NCI-H1105 (cell line): Measurements from ENCODE around the gene BLACAT1.
"Not testable (repeated sequence)": the region's sequence is repeated elsewhere in the genome, so short reads cannot be mapped to it uniquely, and the experiment has no call there.

Source experiments
- DNase-seq: peaks from one replicate; lab custom pipeline; 2025; lab: John Stamatoyannopoulos, UW

BLACAT1 gene

DNA sequence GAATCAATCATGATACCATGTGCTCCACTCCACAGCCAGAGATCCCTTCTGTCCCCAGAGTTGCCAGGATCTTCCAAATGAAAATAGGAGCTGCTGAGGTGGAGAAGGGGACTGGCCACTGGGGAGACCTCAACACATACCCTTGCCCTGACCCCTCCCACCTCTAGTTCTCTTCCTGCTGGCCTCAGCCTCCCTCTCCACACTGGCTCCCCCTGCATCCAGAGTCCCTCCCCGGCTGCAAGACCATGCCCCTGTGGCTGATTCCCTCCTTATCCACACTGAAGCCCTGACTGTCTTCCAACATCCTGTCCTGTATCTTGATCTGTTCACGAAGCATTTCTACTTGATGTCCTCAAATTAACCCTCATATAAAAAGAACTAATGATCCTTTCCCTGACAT, 27.5 kb upstream of the BLACAT1 start:
- no peak for DNase-seq

DNA sequence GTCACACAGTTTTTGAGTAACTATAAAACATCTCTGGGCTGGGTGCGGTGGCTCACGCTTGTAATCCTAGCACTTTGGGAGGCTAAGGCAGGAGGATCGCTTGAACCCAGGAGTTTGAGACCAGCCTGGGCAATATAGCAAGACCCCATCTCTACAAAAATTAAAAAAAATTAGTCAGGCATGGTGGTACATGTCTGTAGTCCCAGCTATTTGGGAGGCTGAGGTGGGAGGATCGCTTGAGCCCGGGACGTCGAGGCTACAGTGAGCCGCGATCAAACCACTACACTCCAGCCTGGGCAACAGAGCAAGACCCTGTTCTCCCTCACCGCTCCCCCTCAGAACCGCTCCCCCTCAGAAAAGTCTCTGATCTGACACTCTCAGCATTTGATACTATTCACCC, 26.7 kb upstream of the BLACAT1 start:
- not testable (repeated sequence) for DNase-seq

DNA sequence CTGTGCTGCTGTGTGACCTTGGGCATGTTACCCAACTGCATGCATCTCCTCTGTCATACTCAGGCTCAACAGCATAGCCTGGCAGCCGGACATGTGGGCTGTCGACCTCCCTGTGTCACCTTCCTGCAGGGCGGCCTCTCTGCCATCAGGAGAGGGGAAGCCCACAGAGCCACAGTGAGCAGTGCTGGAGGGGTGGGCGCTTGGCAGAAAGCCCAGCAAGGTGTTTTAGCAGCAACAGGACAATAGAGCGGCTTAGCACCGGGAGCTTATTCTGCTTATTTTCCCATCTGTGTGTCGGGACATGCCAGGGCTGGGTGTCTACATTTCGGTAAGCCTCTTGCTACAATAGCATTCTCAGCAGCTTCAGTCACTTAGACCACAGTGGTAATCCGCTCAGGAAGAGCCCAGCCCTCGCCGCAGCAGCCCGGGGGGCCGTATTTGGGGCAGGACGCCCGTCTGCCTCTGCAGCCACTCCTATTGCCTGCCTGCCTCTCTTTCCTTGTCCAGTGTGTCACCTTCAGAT, 25.8 kb upstream of the BLACAT1 start:
- peak; percentile 59 for DNase-seq

DNA sequence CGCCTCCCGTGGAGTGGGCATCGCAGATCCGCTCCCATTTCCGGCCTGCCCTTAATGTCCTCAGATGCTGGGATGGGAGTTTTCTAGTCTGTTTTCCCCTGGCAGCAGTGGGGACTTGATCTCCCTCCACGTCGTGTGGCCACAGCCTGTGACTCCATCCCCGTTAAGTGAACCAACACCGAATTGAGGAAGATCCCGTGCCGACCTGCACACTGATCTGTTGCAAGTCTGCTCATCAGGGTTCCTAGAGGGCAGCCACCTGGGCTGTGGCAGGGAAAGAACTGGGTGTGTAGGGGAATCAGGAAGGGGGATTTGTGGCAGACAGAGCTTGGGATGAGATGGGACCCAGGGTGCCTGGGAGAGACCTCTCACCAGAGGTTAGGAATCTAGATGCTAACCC, 25.4 kb upstream of the BLACAT1 start:
- DNase-seq: no peak

DNA sequence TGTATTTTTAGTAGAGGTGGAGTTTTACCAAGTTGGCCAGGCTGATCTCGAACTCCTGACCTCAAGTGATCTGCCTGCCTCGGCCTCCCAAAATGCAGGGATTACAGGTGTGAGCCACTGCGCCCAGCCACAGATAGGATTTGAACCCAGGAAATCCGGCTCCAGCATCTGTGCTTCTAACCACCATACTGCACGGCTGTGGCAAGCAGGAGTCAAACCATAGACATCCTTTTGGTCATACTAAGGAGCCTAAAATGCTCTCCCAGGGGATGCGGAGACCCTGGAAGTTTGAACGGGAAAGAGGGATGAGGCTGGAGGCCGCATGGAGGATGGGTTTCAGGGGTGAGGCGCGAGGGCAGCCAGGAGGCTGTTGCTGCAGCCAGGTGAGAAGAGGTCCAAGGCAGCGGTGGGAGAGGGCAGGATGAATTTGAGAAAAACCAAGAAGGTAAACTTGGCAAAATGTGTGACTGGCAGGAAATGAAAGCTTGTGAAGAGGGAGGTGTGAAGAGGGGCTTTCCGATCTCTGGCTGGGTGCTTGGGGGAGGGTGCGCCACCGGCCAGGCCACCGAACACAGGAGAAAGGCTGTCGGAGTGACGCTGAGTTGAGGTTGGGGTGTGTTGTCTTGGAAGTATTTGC, 24.6 kb upstream of the BLACAT1 start:
- no peak for DNase-seq

DNA sequence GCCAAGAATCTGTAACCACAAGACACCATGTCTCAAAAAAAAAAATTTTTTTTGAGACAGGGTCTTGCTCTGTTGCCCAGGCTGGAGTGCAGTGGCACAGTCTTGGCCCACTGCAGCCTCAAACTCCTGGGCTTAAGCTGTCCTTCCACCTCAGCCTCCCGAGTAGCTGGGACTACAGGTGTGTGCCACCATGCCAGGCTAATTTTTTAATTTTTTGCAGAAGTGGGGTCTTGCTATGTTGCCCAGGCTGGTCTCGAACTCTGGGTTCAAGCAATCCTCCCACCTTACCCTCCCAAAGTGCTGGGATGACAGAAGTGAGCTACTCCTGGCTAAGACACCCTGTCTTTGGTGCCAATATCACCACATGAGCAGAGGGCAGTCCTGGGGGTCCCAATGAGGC, 23.1 kb upstream of the BLACAT1 start:
- DNase-seq: not testable (repeated sequence)

DNA sequence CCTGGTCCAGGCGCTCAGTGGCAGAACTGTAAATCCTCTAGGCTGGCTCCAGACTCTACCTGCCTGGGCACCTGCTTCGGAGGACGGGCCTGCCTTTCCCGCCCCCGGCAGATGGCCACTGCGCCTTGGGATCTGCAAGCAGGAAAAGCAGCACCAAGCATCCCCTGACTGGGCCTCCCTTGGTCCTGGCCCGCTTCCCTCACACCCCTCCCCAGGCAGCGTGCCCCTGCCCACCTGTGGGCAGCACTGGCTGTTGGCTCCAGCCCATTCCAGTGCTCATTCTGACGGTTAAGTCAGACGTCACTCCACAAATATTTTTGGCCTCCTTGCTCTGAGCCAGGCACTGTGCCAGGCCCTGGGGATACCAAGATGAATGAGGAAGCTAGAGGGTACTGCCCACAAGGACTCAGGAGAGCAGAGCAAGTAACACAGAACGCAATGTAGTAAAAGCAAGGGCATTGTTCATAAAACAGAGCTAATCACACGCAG, 22.0 kb upstream of the BLACAT1 start:
- no peak for DNase-seq

DNA sequence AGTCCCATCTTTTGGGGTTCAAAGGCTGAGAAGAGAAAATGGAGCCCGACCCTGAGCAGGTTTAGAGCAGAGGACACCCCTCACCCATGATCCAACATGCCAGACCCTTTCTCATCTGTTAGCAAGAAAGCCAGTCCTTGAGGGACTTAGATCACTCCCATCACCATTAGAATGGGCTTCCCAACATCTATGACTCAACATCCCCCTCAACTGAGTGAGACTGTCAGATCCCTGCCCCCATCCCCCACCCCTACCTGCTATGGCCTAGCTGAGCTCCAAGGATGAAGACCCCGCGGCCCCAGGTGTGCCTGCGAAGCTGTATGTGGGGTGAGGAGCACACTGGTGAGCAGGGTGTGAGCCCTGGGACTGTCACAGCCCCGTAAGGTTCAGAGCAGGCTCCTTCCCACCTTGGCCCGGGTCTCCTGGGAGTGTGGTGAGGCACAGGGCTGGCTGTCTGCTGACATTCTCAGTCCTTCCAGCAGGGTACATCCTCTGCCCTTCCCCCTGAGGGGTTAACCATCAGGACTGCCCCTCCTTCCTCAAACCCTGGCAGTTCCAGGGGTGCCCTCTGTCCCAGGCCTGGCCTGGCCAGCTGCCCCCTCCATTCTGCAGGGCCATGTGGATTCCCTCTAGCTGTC, 21.4 kb upstream of the BLACAT1 start:
- no peak for DNase-seq

DNA sequence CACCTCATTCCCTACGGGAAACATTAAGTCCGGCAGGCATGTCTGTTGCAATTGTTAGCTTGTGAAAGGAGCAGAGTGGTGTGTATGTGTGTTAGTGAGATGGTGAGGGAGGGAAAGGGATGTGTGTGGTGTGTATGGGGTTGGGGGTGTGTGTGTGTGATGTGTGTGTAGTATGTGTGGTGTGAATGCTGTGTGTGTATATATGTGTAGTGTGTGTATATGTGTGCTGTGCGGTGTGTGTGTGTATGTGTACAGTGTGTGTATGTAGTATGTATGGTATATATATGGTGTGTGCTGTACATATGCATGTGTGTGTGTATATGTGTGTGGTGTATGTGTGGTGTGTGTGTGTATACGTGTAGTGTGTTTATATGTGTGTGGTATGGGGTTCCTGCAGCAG, 20.8 kb upstream of the BLACAT1 start:
- DNase-seq: no peak

DNA sequence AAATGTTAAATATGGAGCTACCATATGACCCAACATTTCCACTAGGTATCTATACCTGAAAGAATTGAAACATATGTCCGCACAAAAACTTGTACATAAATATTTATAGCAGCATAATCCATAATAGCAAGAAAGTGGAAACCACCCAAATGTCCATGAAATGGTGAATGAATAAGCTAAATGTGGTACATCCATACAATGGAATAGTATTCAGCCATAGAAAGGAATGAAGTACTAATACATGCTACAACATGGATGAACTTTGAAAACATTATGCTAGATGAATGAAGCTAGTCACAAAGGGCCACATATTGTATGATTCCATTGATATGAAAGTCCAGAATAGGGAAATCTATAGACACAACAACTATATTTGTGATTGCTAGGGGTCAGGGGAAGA, 20.0 kb upstream of the BLACAT1 start:
- DNase-seq: no peak

DNA sequence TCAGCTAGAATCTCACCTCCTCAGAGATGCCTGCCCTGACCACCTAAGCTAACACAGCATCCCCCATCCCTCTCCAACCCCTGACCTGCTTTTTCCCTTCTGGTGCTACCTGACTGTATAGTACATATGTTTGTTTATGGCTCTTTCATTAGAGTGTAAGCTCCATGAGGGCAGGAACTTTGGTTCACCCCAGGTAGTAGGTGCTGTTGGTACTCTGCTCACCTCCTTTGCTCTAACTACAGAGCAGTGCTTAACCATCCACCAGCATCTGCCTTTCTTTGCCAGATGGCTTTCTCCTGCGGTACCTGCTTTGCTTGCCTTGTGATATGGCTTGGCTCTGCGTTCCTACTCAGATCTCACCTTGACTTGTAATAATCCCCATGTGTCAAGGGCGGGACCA, 18.7 kb upstream of the BLACAT1 start:
- no peak for DNase-seq

DNA sequence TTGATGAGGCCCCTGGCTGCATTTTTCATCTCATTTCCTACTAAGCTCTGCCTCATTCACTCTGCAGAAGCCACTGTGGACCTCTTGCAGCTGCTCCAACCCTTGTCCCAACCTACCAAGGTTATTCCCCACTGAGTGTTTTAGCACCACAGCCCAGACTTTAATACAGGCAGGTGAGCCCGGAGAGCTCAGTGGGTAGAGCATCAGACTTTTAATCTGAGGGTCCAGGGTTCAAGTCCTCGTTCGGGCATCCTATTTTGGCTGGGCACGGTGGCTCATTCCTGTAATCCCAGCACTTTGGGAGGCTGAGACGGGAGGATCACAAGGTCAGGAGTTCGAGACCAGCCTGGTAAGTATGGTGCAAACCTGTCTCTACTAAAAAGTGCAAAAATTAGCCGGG, 18.1 kb upstream of the BLACAT1 start:
- DNase-seq: no peak

DNA sequence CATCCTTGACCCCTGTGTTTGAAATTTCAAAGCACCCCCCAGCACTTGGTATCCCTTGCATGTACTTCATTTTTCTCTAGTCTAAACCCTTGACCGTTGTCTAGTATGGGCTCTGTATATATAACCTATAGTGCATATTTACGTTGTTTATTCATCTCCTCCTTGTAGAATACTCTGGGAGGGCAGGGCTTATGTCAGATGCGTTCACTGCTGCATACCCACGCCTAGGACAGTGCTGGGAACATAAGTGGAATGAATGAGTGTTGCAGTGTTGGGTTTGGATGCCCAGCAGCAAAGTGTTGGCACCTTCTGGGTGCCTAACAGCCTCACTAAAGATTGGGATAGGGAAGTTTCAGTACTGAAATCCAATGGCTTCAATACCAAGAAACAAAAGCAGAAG, 17.6 kb upstream of the BLACAT1 start:
- no peak for DNase-seq

DNA sequence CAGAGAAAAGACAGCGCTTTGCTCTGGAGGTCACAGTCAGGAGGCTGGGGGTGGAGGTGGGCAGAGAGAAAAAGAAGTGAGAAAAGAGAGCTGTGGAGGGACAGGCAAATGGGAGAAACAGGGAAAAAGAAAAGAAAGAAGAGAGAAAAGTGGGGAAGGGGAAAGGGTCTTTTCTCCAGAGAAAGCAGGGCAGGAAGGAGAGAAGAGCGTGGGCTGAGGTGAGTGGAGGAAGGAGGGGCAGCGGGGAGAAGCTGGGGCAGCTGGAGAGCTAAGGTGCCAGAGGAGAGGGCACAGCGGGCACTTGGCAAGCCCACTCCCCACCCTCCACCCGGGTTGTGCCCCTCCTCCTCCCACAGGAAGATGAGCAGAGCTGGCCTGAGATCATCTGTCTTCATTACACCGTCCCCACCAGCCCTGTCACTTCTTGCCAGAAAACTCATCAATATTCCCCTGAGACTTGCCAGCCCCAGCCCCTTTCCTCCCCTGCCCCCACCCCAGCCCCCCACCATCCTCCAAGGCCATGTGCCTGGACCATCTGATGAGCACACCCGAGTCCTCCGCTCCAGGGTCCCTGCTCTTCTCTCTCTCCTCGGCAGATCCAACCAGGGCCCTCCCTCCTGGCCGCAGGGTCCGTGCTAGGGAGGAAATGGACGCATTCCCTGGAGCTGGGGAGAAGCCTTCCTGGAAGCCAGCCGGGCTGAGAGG, 17.0 kb upstream of the BLACAT1 start:
- DNase-seq: no peak

DNA sequence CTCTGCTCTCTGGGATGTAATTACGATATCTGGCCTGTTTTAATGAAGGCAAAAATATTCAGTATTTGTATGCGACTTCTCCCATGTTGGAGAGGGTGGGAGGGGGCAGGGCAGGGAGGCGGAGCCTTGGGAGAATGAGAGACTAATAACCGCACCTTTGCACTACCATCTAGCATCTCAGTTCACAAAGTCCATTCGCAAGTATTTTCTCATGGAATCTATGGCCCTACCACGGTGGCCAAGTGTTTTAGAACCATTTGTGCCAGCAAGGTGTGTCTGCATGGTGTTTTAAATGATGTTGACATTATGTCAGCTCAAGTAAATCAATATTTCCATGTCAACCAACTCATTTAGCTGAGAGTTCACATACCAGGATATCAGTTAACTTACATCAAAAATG, 14.3 kb upstream of the BLACAT1 start:
- no peak for DNase-seq

DNA sequence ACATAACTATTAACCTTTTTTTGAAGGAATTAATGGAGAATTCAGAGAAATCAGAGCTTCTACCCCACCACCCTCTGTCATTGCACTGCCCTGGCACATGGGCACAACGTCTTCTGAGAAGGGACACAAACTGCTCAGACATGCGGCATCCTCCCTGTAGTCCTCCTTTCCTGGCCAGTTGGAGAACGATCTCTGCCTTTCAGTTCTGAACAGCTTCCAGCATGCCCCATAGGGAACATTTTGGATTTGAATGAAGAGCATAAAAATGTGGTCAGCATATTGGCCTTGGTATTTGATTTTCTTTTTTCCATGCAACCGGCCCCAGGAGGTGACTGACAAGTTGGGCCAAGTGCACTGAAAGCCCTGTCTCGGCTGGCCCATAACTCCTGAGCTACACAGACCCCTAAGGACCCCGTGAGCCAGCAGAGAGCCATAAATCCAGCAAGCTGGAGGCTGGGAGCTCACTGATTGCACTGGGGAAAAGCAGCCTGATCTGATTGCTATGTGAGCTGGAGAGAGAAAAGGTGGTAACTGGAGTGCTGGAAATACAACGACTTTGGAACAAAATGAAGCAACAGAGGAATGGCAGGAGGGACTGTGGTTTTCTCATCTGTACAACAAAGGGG, 10.9 kb upstream of the BLACAT1 start:
- no peak for DNase-seq

DNA sequence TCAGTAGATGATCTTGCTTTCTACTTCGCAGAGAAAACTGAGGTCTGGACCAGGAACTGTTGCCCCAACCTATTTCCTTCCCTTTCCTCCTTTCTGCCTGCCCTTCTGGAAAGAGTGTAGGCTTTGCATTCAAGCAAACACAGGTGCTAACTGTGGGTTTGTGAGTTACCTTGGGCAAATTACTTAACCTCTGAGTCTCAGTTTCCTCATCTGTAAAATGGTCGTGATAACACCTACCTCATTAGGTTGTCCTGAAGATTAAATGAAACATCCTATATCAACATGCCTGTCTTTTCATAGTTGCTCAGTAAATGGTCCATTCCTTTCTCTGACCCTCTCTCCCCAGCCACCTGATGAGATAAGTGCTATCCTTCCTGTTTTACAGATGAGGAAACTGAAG, 9.5 kb upstream of the BLACAT1 start:
- DNase-seq: no peak

DNA sequence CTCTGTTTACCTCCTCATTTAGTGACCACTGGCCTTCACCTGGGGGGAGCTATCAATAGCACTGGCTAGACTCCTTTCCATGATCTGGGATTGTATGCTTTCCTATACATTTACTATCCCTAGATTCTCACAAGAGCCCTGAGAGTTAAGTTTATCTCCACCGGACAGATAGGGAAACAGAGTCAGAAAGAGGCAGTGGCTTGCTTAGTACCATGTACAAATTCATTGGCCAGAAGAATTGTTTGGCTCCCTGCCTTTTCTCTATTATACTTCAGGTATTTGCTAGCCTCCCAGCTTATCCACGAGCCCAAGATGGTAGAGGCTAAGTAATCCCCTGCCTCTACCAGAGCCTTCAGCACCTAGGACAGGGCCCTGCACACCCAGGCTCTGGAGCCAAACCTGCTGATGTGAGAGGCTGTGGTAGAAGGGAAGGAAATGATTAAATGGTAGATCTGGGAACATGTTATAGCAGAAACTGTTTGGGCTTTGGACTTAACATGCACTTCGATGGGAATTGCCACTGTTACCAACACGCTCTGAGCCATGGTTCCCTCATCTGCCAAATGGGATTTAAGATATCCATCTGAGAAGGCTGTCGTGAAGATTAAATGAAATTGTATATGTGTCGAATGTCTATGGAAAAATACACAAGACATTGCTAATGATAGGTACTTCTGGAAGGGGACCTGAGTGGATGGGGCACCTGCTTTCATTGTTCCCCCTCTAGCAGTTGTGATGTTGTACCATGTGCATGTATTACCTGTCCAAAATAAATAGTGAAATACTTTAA, 3.1 kb upstream of the BLACAT1 start:
- DNase-seq: no peak

DNA sequence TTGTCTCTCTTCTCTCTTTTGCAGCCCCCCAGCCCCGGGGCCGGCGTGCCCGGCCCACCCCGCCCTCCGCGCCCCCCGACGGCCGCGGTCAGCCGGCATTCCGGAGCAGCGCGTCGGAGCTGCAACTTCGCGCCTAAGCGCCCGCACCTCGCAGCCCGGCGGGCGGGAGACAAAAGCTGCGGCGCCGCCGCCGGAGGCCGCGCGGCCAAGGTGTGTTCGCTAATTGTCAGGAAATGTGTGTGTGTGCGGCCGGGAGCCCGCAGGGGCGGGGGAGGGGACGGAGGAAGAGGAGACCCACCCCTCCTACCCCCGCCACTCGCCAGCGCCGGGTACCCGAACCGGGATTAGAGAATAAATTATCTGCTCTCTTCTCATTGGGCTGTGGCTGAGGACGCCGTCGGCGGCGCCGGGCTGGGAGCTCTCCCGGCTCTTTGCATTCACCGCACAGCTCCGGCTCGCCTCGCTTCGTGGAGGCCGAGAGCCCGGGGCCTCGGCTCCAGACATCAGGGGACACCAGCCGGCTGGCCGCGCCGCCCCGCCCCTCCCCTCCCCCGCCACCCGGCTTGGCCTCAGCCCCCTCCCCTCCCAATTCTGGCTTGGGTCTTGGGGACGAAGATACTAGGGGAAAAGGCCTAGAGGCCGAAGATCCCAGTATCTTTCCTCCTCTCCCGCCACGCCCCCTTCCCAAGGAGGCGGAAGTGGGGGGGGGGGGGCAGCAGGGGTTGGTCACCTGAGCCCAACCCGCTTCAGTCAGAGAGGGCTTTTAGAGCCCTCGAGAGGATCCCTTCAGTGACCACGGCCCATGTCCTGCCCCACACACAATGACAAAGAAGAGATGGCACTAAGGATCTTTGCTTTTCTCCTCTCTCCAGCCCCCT, 1.3 kb upstream of the BLACAT1 start:
- peak; percentile 72 for DNase-seq

DNA sequence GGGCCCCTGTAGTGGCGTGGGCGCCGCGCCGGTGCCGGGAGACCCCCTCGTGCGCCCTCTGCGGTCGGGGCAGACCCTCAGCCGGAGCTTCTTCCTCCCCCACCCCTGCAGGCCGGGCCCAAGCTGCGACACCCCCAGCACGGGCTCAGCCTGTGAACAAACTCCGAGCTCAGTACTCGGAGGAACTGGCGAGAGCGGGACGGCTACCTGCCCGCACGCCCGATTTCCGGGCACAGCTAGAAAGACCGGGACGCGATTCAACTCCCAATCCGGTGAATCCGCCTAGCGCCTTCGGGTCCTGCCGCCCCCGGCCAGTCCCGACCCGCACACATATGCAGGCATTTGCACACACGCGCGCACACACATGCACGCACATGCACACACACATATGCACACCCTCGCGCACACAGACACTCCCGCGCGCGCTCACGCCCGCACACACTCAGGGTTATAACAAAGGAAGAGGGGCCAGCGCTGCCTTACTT, 580 bp upstream of the BLACAT1 start:
- DNase-seq: no peak

DNA sequence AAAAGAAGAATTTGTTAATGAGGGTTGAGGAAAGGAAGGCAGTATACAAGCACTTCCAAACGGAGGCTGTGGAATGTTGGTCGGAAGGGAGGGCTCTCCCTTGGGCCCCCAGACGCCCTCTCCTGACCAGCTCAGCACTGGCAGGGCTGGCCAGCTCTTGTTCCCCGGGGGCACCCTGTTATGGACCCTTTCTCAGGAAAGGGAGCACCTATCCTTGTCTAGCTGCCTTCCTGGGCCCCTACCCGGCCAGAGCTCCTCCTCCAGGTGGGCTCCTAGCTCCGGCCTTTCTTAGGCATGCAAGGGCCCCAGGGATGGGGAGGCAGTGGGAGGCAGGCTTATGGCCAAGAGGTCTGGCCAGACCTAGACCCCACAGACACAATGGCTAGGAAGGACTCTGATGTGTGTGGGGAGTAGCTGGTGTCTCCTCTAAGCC, 926 bp downstream of the BLACAT1 start:
- DNase-seq: no peak
